K562 (cell line): ENCODE results near the gene KRT71. TPM values are rescaled to one million over a fixed set of nuclear protein-coding genes. Genes with fewer than 3 reads are reported as not detected.

Experiments used
- ATAC-seq: fragments of 200-7000 bp; cut with Tn5 transposase; 3 replicates; pipeline ENCODE4 v1.9.1; 2020; ENCODE audit warnings: moderate library complexity
- BruUV-seq: library from RNA; stranded (reverse); fragments of 400-500 nt; replicated peaks from 2 replicates; lab custom pipeline; 2021; lab: Mats Ljungman, UMichigan
- CTCF ChIA-PET: fragments of 300-600 bp; formaldehyde crosslinking; extraction: SDS; loops from one replicate; lab custom pipeline; 2021; ENCODE audit warnings: low intra/inter-chr PET ratio; lab: Yijun Ruan, JAX
- POLR2A ChIA-PET: fragments of 300-600, 350-650 bp; sonication (Branson Sonifier 250); formaldehyde crosslinking; extraction: SDS; loops from one replicate; lab custom pipeline; 2021; ENCODE audit warnings: antibody characterized with exemption, inconsistent platforms; lab: Yijun Ruan, JAX
- DNase-seq, 4 experiments: peaks; one replicate each; pipeline versions ENCODE4 v3.0.0 to v3.0.0-alpha.2; 2011 to 2018; ENCODE audit warnings: low spot score in 3 of 4, mixed read lengths in 3 of 4; ENCODE audit errors: extremely low read depth in 1 of 4
- FAIRE-seq: peaks from 2 replicates; lab custom pipeline; 2011; peaks lifted over from hg19 to GRCh38; lab: Jason Lieb, UNC
- H2AFZ ChIP-seq: 2 replicates; pipeline ENCODE4 v1.6.0; 2011; ENCODE audit warnings: low read depth, low read length, control low read depth, inconsistent platforms
- H3K27ac ChIP-seq: fragments of 200-600 bp; 3 replicates; pipeline ENCODE4 v1.8.0; 2011; ENCODE audit warnings: low read depth, mild to moderate bottlenecking, control low read depth, inconsistent platforms, low read length, moderate library complexity, mixed read lengths; ENCODE audit errors: extremely low read depth
- H3K27me3 ChIP-seq, 2 experiments: fragments of 300-600 bp in 1 of 2; 2 replicates in 1 of 2; 3 replicates in 1 of 2; pipeline versions ENCODE4 v1.6.0 to v1.8.0; 2011; ENCODE audit warnings: inconsistent platforms in 2 of 2, low read length in 2 of 2, mild to moderate bottlenecking in 1 of 2, mixed read lengths in 1 of 2, moderate library complexity in 1 of 2; ENCODE audit not compliant: control insufficient read depth in 2 of 2, insufficient read depth in 2 of 2
- H3K36me3 ChIP-seq: fragments of 300-600 bp; 3 replicates; pipeline ENCODE4 v1.8.0; 2011; ENCODE audit warnings: mild to moderate bottlenecking, low read length, inconsistent platforms; ENCODE audit not compliant: control insufficient read depth, insufficient read depth
- H3K4me1 ChIP-seq, 2 experiments: fragments of 200-600 bp in 1 of 2; replicated peaks in 1 of 2; 2 replicates in 1 of 2; 3 replicates in 1 of 2; pipeline versions ENCODE4 v1.5.1 to v1.8.0; 2011; ENCODE audit warnings: inconsistent platforms in 2 of 2, low read length in 2 of 2, mild to moderate bottlenecking in 1 of 2, mixed read lengths in 1 of 2, moderate library complexity in 1 of 2; ENCODE audit not compliant: control insufficient read depth in 2 of 2, insufficient read depth in 2 of 2
- H3K4me2 ChIP-seq: 2 replicates; pipeline ENCODE4 v1.6.1; 2011; ENCODE audit warnings: low read length, control low read depth, inconsistent platforms, mixed read lengths; ENCODE audit not compliant: insufficient read depth
- H3K4me3 ChIP-seq: fragments of 200-600 bp; sonication (generic), shearing (Covaris generic); 2 replicates; pipeline ENCODE4 v1.5.1; 2016; ENCODE audit warnings: control low read depth, inconsistent platforms
- H3K79me2 ChIP-seq: fragments of 200-600 bp; 3 replicates; pipeline ENCODE4 v1.8.0; 2011; ENCODE audit warnings: low read length, inconsistent platforms; ENCODE audit not compliant: control insufficient read depth, insufficient read depth
- H3K9ac ChIP-seq, 2 experiments: 2 replicates each; pipeline versions ENCODE4 v1.6.0 to v1.6.1; 2011; ENCODE audit warnings: low read depth in 2 of 2, low read length in 2 of 2, control low read depth in 1 of 2, inconsistent platforms in 1 of 2, mild to moderate bottlenecking in 1 of 2, mixed read lengths in 1 of 2; ENCODE audit not compliant: insufficient read depth in 1 of 2
- H3K9me1 ChIP-seq: one replicate; pipeline ENCODE4 v1.6.0; 2011; ENCODE audit warnings: inconsistent platforms, mild to moderate bottlenecking, low read length, moderate library complexity; ENCODE audit not compliant: control insufficient read depth, insufficient read depth
- H3K9me3 ChIP-seq: replicated peaks from 2 replicates; pipeline ENCODE4 v1.5.1; 2011; ENCODE audit warnings: low read depth, low read length, inconsistent platforms; ENCODE audit not compliant: control insufficient read depth, insufficient read depth
- H4K20me1 ChIP-seq: replicated peaks from 2 replicates; pipeline ENCODE4 v1.6.1; 2011; ENCODE audit warnings: low read length, inconsistent platforms, mixed read lengths; ENCODE audit not compliant: control insufficient read depth, insufficient read depth
- ADNP ChIP-seq: fragments of 200-800 bp; sonication (Bioruptor generic); IDR thresholded peaks from 2 replicates; pipeline ENCODE4 v1.6.1; 2016; ENCODE audit warnings: missing genetic modification characterization, missing compliant biosample characterization
- CHAMP1 ChIP-seq: fragments of 450-650 bp; IDR thresholded peaks from 2 replicates; pipeline ENCODE4 v1.6.1; 2016; ENCODE audit warnings: mild to moderate bottlenecking
- CTCF ChIP-seq, 3 experiments: IDR thresholded peaks in 2 of 3; conservative IDR thresholded peaks in 1 of 3; 2 replicates each; pipeline ENCODE4 v1.5.1; 2011 to 2012; ENCODE audit warnings: low read length in 3 of 3, mild to moderate bottlenecking in 3 of 3, control low read depth in 2 of 3, improper control_type of control experiment in 1 of 3, inconsistent platforms in 1 of 3, low read depth in 1 of 3, mixed read lengths in 1 of 3, moderate library complexity in 1 of 3; ENCODE audit not compliant: insufficient read depth in 2 of 3
- TFAM ChIP-seq: fragments of 250-450 bp; sonication (Bioruptor Pico); conservative IDR thresholded peaks from 2 replicates; pipeline ENCODE4 v1.5.0; 2021; ENCODE audit warnings: mild to moderate bottlenecking, moderate library complexity
- WGBS: fragments of 100-300 bp; shearing (Covaris generic); methylation state at CpG from one replicate; pipeline ENCODE4 v1.1.6; 2016; ENCODE audit warnings: low coverage, mixed read lengths; ENCODE audit not compliant: insufficient coverage; ENCODE audit errors: missing lambda C conversion rate; 5-methylcytosine and 5-hydroxymethylcytosine counted together
- in situ Hi-C: fragments of 300-500 bp; cut with MboI; formaldehyde crosslinking; loops from 4 replicates; pipeline ENCODE4 v1.15.0; 2018; ENCODE audit warnings: inconsistent platforms, mixed read lengths
- intact Hi-C: fragments of 100-400 bp; cut with micrococcal nuclease; formaldehyde crosslinking; loops from 2 replicates; pipeline ENCODE4 v1.14.2; 2022
- polyA plus RNA-seq, 8 experiments: library from polyadenylated mRNA; depleted of rRNA in 4 of 8; stranded (reverse) in 5 of 8; unstranded in 3 of 8; fragments of >200 nt; fragmentation: Nextera tagmentation in 2 of 8; fragmentation: Illumina TruSeq in 1 of 8; extraction: Ambion mirVana in 2 of 8; extraction: Trizol in 1 of 8; gene quantifications; 2 replicates each; pipeline versions ENCODE4 v1.2.1 to v1.2.3, GENCODE V29; 2011 to 2014; ENCODE audit warnings: inconsistent platforms in 1 of 8, missing spikeins in 1 of 8
- total RNA-seq, 7 experiments: library from RNA; depleted of rRNA in 6 of 7; stranded (reverse); fragments of >200 nt in 6 of 7; fragmentation: Illumina TruSeq in 2 of 7; extraction: Trizol in 2 of 7; gene quantifications; 2 replicates each; pipeline versions ENCODE4 v1.2.1 to v1.2.3, GENCODE V29; 2011 to 2021; ENCODE audit warnings: low replicate concordance in 1 of 7

Gene KRT71
- total and polyA plus RNA-seq, 9 of the 15 experiments (the other 6 are each of a cell fraction or from before 2014, with no cell fraction given): not detected

- Histone ChIP-seq H3K9me1 (no peaks in the 10 kb centered on the region), H3K79me2 (no peaks in the 10 kb centered on the region), H3K9ac (no peak overlapping the region), H3K4me1 (no peaks in the 10 kb centered on the region), H3K27ac (no peak overlapping the region), H3K27me3 (peaks cover 5 to 70% of the 10 kb centered on the region in 2 experiments; a peak in 3 of 5 replicates), H3K9me3 (no peaks in the 10 kb centered on the region), H3K36me3 (no peaks in the 10 kb centered on the region), H4K20me1 (peaks cover 18% of the 10 kb centered on the region; the same call in 1 of the 2 replicates)
- in situ Hi-C loops: no loop called here
- no peak for DNase-seq
- POLR2A ChIA-PET: interaction anchor here (0.7 kb wide), 1 partner anchor 10 kb away, joined by 4 read pairs; no protein-coding TSS in a partner anchor
- WGBS: 2% methylated on average over 6 of the region's 6 CpGs
- ATAC-seq: no peak
- BruUV-seq: no TSS peak
- no peak for TF ChIP-seq TFAM (CRISPR knock-in tag)
- TF ChIP-seq, all 486 proteins: peak for 0
- Histone ChIP-seq H3K4me3 (no peak overlapping the region), H2AFZ (no peak overlapping the region), H3K4me2 (no peak overlapping the region)
- intact Hi-C loops: no loop called here
- FAIRE-seq: no peak
- CTCF ChIA-PET: no interaction called here
Observed at GRCh38 chr12:52551216-52551865, 1.6 kb downstream of the KRT71 start.

GRCh38 chr12:52546126-52546525 is 6.8 kb downstream of the KRT71 start:
- DNase-seq: peak in 3 of 4 experiments; percentile 12 to 32 (median 30)
- Histone ChIP-seq H2AFZ (no peak overlapping the region), H3K79me2 (no peaks in the 10 kb centered on the region), H3K27me3 (peaks cover 5 to 56% of the 10 kb centered on the region in 2 experiments; a peak in 3 of 5 replicates), H3K36me3 (no peaks in the 10 kb centered on the region), H3K9ac (no peak overlapping the region), H3K27ac (no peak overlapping the region), H3K9me1 (no peaks in the 10 kb centered on the region), H3K4me2 (no peak overlapping the region), H3K4me3 (no peak overlapping the region), H4K20me1 (0 out of 2 replicates have a peak, but pooled peaks cover 14% of the 10 kb centered on the region), H3K4me1 (no peaks in the 10 kb centered on the region), H3K9me3 (no peaks in the 10 kb centered on the region)
- BruUV-seq: no TSS peak
- intact Hi-C loops (no loop called here), in situ Hi-C loops (no loop called here)
- POLR2A ChIA-PET: interaction anchor here (1.4 kb wide), 1 partner anchor 21 kb away, joined by 4 read pairs; no protein-coding TSS in a partner anchor
- FAIRE-seq: no peak
- ATAC-seq: peak; percentile 81
- CTCF ChIA-PET: no interaction called here
- TF ChIP-seq CHAMP1 (no peak), ADNP (no peak), CTCF (IDR thresholded peaks at IDR 0.05 in 2 of 3, conservative IDR thresholded peaks at IDR 0.05 in 1 of 3; ENCODE audit: insufficient read depth in 2 of 3, low read depth in 1 of 3, low read length in 3 of 3) (peak in 2 of 3 experiments; percentile 17 to 24; a peak in 3 of 6 replicates)
- WGBS: under 1% methylated on average over 15 of the region's 15 CpGs
